Measurements from ENCODE around the gene INPP5F.
"Not testable (repeated sequence)": the region's sequence is repeated elsewhere in the genome, so short reads cannot be mapped to it uniquely, and the experiment has no call there.

The INPP5F gene

DNA sequence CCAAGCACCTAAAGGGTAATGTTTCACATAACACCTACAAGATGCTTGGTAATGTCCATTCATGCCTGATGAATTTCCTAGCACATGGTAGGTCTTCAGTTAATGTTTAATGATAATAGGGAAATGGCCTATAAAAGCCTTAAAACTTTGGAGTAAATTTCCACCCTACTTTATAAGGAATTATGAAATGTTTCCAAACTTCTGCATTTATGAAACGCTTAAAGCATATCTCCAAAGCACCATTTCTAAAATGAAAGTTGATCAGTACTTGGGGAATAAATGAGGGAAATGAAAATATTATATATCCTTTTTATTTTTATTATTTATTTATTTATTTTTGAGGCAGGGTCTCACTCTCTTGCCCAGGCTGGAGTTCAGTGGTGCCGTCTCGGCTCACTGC, 51.8 kb downstream of the INPP5F start:
- DNase-seq (ENCODE audit: low spot score) = no peak

DNA sequence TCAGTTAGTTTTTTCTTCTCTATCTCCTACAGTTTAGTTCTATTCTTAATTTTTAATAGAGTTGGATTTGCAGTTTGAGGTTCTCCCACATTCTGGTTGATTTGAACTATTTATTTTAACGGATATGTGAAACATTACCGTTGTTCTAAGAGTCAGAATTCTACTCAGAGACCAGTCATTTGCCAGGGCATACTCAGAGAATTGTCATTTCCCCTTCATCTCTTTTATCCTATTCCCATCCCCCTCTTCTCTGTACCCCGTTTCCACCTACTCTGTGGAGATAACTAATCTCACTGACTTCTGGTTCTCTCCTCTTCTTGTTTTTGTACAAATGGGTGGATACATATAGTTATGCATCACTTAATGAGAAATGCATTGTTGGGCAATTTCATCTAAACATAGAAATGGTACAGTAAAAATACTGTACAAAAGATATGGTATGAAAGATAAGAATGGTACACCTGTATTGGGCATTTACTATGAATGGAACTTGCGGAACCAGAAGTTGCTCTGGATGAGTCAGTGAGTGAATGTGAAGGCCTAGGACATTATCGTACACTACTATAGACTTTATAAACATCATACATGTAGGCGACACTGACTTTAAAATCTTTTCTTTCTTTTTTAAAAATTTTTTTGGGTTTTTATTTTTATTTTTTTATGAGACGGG, 53.1 kb downstream of the INPP5F start:
- DNase-seq (ENCODE audit: low spot score) = no peak

DNA sequence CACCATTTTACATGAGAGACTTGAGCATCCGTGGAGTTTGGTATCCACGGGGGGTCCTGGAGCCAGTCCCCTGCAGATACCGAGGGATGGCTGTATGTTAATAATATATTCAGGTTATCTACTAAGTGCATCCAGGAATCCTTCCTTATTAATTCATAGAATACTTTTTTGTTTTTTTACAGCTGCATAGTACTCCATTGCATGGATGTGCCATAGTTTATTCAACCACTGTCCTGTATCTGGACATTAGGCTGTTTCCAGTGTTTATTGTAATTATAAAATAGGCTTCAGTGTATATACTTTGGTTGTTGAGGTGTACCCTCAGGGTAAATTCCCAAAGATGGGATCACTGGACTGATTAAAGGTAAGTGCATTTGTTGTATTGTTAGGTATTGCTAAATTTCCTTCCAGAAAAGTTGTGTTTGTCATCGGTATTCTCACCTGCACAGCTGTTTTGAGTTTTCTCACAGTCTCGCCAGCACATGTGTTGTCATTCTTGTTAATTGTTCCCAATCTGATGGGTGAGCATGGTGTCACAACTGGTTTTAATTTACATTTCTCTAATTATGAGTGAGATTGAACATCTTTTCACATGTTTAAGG, 55.1 kb downstream of the INPP5F start:
- DNase-seq (ENCODE audit: low spot score) = no peak

DNA sequence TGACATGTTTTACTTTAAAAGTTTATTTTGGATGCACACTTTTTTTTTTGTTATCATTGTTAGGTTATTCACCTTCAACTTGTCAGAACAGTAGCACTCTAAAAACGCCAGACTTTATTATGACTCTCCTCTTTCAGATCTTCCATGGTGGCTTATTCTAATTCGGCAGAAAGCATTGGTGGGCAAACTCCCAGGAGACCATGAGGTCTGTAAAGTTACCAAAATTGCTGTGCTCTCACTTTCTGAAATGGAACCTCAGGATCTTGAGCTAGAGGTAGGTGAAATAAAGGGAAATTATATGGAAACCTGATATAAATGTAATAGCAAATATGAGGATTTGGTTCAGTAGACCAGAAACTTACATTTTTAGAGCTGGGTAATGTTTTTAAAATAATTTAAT, 55.6 kb downstream of the INPP5F start:
- DNase-seq (ENCODE audit: low spot score) = no peak

DNA sequence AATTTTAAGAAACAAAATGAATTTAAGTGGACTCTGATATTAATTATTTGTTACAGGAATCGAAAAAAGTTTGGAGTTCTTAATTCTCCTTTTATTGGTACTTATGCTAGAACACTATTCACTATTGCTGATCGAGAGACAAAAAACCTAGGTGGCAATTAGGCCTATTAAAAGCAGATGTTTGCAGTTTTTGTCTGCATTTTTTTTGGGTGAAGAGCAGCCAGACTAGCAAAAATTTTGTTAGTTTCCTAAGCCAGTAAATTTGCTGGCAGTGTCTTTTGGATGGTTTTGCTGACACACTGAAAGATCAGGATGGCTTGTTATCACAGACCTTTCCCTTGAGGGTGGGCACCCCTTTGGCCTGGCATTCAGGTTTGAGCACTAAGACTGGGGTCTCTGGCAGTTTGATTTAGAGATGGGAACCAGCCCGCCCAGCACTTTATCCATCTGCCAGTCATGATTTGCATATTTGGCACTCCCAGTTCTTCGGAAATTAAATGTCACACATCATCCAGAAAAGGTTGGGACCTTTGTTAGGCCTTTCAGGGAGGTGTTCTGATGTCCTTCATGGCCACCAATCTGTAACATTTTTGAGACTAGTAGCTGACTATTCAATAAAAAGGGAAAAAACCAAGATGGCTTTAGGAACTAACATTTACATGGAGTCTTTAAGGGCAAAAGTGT, 57.3 kb downstream of the INPP5F start:
- DNase-seq (ENCODE audit: low spot score) = peak; percentile 7

DNA sequence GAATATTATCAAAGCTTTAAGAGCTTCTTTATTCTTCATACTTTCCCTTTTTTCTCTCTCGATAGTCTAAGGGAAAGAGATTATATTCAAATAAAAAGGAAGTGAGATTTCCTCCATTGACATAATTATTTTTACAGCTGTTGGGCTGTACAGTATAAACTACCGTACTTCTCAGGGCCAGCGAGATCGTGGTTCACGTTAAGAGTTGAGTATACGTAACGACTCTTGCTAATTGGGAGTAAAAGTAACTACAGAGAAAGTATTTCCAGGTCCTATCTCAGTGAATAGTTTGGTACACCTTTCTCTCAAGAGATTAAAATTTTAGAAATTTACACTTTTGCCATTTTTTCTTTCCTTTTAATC, 57.8 kb downstream of the INPP5F start:
- DNase-seq (ENCODE audit: low spot score) = no peak

DNA sequence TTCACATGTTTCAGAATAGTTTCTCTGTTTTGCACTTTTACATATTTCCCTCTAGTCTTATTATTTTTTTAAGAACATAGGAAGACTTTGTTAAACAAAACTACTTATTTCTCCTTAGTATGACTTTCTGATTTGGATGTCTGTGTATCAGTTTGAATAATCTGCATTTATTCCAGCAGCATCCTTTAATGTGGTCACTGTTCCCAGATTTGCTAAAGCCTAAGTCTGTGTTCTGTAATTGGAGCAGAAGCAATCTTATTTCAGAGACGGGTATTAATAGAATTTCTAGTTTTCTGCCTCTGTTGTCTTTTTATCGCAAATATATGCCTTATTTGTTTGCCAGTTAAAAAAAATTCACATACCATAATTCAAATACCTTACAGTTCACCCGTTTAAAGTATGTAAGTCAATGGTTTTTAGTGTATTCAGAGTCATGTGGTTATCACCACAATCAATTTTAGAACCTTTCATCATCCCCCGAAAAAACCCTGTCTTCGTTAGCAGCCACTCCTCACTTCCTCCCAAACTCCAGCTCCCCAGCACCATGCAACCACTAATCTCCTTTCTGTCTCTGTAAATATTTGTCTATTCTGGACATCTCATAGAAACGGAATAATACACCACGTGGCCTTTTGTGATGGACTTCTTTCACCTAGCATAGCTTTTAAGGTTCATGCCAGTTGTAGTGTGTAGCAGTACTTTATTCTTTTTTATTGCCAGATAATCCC, 58.7 kb downstream of the INPP5F start:
- no peak for DNase-seq (ENCODE audit: low spot score)

DNA sequence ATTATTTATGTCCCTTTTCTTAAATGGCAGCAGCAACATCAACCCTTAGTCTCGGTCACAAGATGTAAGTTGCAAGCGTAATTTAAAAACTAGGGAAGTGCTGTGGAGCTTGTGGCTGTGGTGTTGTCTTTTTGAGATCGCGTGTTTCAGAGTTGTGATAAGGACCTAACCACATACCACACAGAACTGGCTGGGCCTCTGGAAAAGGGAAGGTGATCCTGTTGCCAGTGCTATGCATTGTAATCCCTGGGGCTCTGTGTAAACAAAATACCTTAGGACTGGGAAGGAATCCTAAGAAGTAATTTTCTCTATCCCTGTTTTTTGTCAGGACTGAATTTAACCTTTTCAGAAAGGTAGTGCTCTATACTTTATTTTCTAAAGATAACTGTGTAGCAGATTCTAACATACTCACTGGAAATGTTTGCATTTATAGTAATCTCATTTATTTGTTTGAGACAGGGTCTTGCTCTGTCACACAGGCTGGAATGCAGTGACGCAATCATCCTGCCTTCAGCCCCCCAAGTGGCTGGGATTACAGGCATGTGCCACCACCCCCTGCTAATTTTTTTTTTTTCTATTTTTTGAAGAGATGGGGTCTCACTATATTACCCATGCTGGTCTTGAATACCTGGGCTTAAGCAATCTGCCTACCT, 60.4 kb downstream of the INPP5F start:
- DNase-seq (ENCODE audit: low spot score) = no peak

DNA sequence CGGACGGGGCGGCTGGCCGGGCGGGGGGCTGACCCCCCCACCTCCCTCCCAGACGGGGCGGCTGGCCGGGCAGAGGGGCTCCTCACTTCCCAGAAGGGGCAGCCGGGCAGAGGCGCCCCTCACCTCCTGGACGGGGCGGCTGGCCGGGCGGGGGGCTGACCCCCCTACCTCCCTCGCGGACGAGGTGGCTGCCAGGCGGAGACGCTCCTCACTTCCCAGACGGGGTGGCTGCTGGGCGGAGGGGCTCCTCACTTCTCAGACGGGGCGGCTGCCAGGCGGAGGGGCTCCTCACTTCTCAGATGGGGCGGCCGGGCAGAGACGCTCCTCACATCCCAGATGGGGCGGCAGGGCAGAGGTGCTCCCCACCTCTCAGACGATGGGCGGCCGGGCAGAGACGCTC, 69.3 kb downstream of the INPP5F start:
- DNase-seq (ENCODE audit: low spot score) = not testable (repeated sequence)

DNA sequence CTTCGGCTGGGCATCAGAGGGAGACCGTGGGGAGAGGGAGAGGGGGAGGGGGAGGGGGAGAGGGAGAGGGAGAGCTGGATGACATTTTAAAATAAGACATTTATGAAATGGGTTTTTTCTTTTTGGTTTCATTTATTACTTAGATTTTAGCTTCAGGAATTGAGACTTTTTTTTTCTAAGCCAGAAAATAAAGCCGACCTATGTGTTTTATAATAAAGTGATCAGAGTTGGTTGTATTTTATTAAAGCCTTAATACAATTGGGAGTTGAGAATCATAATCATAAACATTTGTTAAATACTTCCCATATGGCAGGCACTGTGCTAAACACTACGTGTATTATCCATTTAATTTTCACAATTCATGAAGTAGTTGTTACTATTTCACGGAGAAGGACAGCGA, 70.2 kb downstream of the INPP5F start:
- DNase-seq (ENCODE audit: low spot score) = no peak

DNA sequence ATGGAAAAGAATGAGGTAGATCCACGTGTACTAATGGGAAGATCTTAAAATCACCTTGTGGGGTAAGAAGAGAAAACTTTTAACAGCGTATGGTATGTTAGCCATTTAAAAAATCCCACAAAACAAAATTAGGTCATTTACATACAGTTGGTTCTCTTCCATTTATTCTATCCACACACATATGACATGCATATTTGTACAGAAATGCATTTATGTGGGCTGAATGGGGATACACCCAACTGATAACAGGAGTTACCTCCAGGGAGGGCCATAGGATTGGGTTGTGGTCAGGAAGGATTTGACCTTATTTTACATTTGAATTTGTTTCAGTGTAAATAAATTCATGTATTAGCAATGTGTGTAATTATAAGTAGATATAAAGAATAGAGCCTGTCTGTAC, 75.3 kb downstream of the INPP5F start:
- DNase-seq (ENCODE audit: low spot score) = no peak

DNA sequence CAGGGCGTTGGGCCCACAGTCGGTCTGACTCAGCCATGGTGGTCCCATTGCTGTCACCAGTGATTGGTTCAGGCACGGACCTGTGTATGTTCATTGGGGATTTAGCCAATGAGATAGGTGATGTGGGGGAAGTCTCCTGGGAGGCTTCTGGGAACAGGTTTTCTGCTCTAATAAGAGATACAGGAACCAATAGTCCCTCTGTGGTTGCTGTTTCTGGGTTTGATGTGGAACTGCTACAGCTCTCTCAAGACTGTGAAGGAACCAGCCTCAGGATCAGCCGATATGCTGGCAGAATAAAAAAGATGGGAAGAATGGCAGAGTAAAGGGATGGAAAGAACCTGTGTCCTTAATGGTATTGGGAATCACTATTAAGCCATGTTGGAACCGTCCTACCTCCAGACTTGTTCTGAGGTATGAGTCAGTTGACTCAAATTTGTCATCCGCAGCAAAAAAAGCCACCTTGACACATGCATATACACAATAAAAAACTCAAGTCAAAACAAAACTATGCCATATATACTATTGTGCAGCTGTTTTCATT, 76.2 kb downstream of the INPP5F start:
- DNase-seq (ENCODE audit: low spot score) = no peak

DNA sequence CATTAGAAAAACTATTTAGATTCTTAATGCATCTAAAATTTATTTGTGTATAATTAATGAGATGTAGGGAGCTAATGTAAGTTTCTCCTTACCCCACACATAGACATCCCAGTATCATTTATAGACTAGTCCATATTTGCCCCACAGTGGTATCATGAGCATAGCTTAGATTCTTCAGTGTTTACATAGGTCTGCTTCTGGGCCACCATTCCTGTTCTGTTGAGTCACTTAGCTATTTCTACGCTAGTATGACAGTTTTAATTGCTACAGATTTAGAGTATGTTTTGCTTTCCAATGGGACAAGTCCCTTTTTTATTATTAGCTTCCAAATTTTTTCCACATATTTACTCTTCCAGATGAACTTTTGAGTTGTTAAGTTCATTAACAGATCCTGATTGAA, 77.4 kb downstream of the INPP5F start:
- DNase-seq (ENCODE audit: low spot score) = peak; percentile 71

DNA sequence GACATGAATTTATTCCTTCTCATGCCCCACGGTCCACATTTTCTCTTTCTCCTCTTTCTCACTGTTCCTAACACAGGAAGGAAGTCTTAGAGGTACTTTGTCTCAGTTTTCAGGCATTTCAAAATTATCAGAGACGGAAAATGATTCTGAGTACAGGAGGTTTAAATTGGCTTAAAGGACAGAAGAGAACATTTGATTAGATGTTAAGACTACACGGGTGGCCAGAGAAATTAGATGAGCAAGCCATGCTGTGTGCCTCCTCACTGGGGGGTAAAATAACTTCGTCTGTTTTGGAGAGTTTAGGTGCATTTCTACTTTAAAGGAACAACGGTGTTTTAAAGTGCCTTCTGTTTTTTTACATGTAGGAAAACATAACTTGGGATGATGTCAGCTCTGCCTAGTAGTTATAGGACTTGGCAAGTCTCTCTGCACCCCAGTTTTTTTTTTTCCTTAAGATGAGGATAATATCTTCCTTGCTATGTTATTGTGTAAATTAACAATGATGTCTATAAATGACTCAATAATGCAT, 79.9 kb downstream of the INPP5F start:
- DNase-seq (ENCODE audit: low spot score) = no peak

DNA sequence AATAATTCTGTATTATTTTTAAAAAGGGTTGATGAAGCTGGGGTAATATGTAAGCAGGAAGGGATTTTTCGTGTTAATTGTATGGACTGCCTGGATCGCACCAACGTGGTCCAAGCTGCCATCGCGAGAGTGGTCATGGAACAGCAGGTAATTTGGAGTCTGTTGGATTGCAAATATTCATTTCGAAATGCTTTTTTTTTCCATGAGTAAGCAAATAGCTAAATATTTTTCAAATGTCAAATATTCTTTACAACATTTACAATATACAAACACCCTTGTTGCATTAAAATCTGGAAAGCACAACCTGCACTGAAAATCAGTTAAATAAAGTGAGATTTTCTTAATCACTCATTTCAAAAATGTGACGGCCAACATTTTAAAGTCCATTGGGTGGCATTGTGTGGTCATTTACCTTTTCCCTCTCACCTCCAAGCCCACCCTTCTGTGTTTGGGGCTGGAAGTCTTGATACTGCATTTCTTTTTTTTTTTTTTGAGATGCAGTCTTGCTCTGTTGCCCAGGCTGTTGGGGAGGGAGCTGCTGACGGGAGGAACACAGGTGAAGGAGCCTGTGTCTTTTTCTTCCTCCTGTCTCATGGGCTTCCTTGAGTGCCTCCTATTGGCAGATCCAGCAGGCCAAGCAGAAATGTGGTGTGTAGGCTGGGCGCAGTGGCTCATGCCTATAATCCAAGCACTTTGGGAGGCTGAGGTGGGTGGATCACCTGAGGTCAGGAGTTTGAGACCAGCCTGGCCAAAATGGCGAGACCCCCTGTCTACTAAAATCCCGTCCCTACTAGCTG, 80.7 kb downstream of the INPP5F start:
- no peak for DNase-seq (ENCODE audit: low spot score)

DNA sequence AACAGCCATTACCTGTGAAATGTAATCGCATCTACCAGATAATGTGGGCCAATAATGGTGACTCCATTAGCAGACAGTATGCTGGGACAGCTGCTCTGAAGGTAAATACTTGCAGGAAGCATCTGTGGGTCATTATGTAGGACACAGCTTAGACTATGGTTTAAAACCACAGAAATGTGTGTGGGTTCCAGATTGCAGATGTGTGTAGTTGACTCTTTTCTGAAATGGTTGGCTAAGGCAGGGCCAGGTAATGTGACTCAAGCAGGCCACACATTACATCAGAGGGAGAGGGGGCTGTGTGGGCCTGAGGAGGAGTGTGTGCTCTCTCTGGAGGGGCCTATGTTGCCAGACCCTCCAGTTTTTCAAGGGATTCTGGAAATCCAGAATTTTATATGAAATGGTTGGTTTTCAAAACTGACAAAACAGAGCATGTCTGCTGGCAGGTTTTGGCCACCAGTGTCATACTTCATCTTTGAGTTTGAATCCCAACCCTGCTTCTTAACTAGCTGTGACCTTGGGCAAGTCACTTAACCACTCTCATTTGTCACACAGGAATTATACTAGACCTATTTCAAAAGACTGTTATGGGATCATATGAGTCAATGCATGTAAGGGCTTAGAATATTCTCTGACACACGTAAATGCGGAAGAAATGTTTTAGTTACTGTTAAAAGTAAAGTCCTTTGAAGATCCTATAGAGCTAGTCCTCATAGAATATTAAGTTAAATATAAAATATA, 82.3 kb downstream of the INPP5F start:
- DNase-seq (ENCODE audit: low spot score) = peak; percentile 58

DNA sequence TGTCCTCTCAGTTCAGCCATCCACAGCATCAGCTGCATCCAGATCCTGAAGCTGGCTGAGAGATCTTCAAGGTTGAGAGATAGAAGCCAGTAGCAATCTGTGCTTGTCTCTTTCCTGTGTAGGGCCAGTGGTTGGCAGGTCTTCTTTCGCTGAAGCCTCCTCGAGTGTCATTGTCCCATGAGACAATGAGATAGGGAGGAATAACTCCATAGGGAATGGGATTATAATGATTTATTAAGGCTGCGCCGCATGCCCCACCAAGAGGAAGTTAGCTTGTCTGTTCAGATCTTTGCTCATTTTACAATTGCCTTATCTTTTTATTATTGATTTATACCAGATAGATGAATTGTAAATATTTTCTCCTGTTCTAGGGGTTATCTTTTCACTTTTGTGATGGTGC, 85.3 kb downstream of the INPP5F start:
- DNase-seq (ENCODE audit: low spot score) = no peak

DNA sequence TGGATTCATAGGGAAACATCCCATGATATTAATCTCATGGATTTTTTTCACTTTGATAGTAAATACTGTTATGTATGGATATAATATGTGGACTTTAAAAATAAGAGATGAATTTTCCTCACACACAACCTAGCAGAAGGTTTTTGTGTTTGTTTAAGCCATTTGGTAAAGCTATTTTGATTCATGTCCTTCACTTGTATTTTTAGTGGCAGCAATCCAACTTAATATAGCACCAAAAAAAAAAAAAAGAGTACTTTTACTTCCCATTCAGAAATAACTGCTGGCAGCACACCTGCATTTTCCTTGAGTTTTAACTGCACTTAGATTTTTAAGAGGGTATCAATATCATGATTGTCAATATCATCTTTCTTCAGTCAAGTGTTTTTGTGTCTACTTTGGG, 86.8 kb downstream of the INPP5F start:
- no peak for DNase-seq (ENCODE audit: low spot score)

DNA sequence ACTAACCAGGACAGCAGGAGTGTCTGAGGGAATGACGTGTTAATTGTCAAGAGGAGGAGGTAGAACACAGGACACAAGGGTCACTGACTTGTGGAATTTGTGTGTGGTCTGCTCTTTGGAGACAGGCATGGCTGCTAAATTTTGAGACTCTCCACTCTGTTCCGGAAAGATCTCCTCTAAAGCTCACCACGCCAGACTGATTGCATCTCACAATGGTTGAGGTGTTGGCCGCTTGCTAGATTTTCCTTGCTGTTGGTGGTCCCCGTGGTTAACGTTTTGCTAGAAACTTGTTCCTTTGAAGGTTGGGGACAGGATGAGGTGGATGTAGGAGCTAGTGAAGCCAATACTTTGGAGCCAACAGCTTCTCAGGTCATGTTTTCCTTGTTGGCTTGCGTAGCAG, 89.8 kb downstream of the INPP5F start:
- no peak for DNase-seq (ENCODE audit: low spot score)

Data from AG08395 (cell line).